SK-N-SH (cell line): ENCODE measurements around the gene ARHGEF39. TPM values are rescaled to one million over a fixed set of nuclear protein-coding genes. Genes with fewer than 3 reads are reported as not detected.

ENCODE experiments used
- CTCF ChIA-PET: fragments of 300-600, 350-600 bp; formaldehyde crosslinking; extraction: SDS; loops from one replicate; lab custom pipeline; 2021; lab: Yijun Ruan, JAX
- POLR2A ChIA-PET: fragments of 350-600 bp; sonication (Branson Sonifier 250); formaldehyde crosslinking; extraction: SDS; loops from one replicate; lab custom pipeline; 2020; ENCODE audit warnings: antibody characterized with exemption, inconsistent platforms; lab: Yijun Ruan, JAX
- DNase-seq: peaks from one replicate; pipeline ENCODE4 v3.0.0; 2012
- H2AFZ ChIP-seq: fragments of 200-600 bp; sonication (generic); 2 replicates; pipeline ENCODE4 v1.8.1; 2016; ENCODE audit warnings: antibody characterized with exemption, mild to moderate bottlenecking, low read depth
- H3F3A ChIP-seq: fragments of 200-600 bp; sonication (generic); replicated peaks from 2 replicates; pipeline ENCODE3; 2016; ENCODE audit warnings: antibody characterized with exemption, mild to moderate bottlenecking; ENCODE audit not compliant: insufficient read depth
- H3K27ac ChIP-seq, 2 experiments: fragments of 200-500 bp in 1 of 2; fragments of 200-600 bp in 1 of 2; sonication (Bioruptor generic) in 1 of 2; sonication (generic), shearing (Covaris generic) in 1 of 2; 2 replicates each; pipeline versions ENCODE4 v1.5.1 to v1.6.1; 2014 to 2016; ENCODE audit warnings: low read depth in 2 of 2, inconsistent platforms in 1 of 2, low read length in 1 of 2, mild to moderate bottlenecking in 1 of 2, mixed read lengths in 1 of 2
- H3K27me3 ChIP-seq: fragments of 200-600 bp; sonication (generic), shearing (Covaris generic); 2 replicates; pipeline ENCODE4 v1.6.1; 2016; ENCODE audit warnings: mixed run types; ENCODE audit not compliant: insufficient read depth
- H3K36me3 ChIP-seq, 2 experiments: fragments of 200-500 bp in 1 of 2; fragments of 200-600 bp in 1 of 2; sonication (Bioruptor generic) in 1 of 2; sonication (generic) in 1 of 2; replicated peaks in 1 of 2; 2 replicates each; pipeline versions ENCODE3 to v1.5.1; 2014 to 2016; ENCODE audit warnings: low read length in 1 of 2, mild to moderate bottlenecking in 1 of 2; ENCODE audit not compliant: insufficient read depth in 2 of 2, control insufficient read depth in 1 of 2
- H3K4me1 ChIP-seq, 2 experiments: fragments of 200-500 bp in 1 of 2; fragments of 200-600 bp in 1 of 2; sonication (Bioruptor generic) in 1 of 2; sonication (generic), shearing (Covaris generic) in 1 of 2; 2 replicates each; pipeline versions ENCODE4 v1.5.1 to v1.6.1; 2014 to 2016; ENCODE audit warnings: low read depth in 1 of 2, low read length in 1 of 2, mixed run types in 1 of 2; ENCODE audit not compliant: insufficient read depth in 2 of 2, control insufficient read depth in 1 of 2
- H3K4me2 ChIP-seq: fragments of 200-600 bp; sonication (generic), shearing (Covaris generic); 2 replicates; pipeline ENCODE4 v1.6.1; 2017; ENCODE audit warnings: mixed run types
- H3K4me3 ChIP-seq, 2 experiments: fragments of 200-500 bp in 1 of 2; fragments of 200-600 bp in 1 of 2; sonication (Bioruptor generic) in 1 of 2; sonication (generic), shearing (Covaris generic) in 1 of 2; 2 replicates each; pipeline versions ENCODE4 v1.5.1 to v1.8.1; 2014 to 2016; ENCODE audit warnings: low read depth in 2 of 2, inconsistent platforms in 1 of 2, low read length in 1 of 2, mild to moderate bottlenecking in 1 of 2, mixed read lengths in 1 of 2, moderate library complexity in 1 of 2
- H3K79me2 ChIP-seq: fragments of 200-600 bp; sonication (generic); 2 replicates; pipeline ENCODE4 v1.8.1; 2017; ENCODE audit warnings: mild to moderate bottlenecking; ENCODE audit not compliant: insufficient read depth
- H3K9ac ChIP-seq: fragments of 200-600 bp; sonication (generic); 2 replicates; pipeline ENCODE4 v1.6.1; 2017; ENCODE audit warnings: mixed run types
- H3K9me2 ChIP-seq: fragments of 200-600 bp; sonication (generic); 2 replicates; pipeline ENCODE4 v1.6.1; 2017; ENCODE audit warnings: mixed run types
- H3K9me3 ChIP-seq: fragments of 200-600 bp; sonication (generic); 2 replicates; pipeline ENCODE4 v1.6.1; 2017; ENCODE audit warnings: mixed run types, mild to moderate bottlenecking, moderate library complexity
- H4K20me1 ChIP-seq: fragments of 200-600 bp; sonication (generic); 2 replicates; pipeline ENCODE4 v1.6.1; 2017; ENCODE audit warnings: mild to moderate bottlenecking, mixed run types; ENCODE audit not compliant: insufficient read depth
- CHD2 ChIP-seq: fragments of 150-350 bp; IDR thresholded peaks from 2 replicates; pipeline ENCODE4 v1.6.1; 2018; ENCODE audit warnings: low read length; ENCODE audit not compliant: partially characterized antibody
- CTCF ChIP-seq: fragments of 200-600 bp; sonication (generic); IDR thresholded peaks from 2 replicates; pipeline ENCODE4 v1.6.1; 2017; ENCODE audit warnings: antibody characterized with exemption, mild to moderate bottlenecking, moderate library complexity
- ELF1 ChIP-seq: IDR thresholded peaks from 2 replicates; pipeline ENCODE4 v1.4.0; 2012
- MXI1 ChIP-seq: IDR thresholded peaks from 2 replicates; pipeline ENCODE4 v1.6.1; 2012; ENCODE audit warnings: mild to moderate bottlenecking, low read depth, low read length, improper control_type of control experiment
- RAD21 ChIP-seq: IDR thresholded peaks from 2 replicates; pipeline ENCODE4 v1.6.1; 2012; ENCODE audit warnings: mild to moderate bottlenecking, low read length
- RCOR1 ChIP-seq: fragments of 150-350 bp; IDR thresholded peaks from 2 replicates; pipeline ENCODE4 v1.6.1; 2017; ENCODE audit warnings: antibody characterized with exemption, low read length
- RXRA ChIP-seq: IDR thresholded peaks from 2 replicates; pipeline ENCODE4 v1.4.0; 2012; ENCODE audit warnings: low read depth, mild to moderate bottlenecking, borderline replicate concordance
- SMC3 ChIP-seq: IDR thresholded peaks from 2 replicates; pipeline ENCODE4 v1.6.1; 2012; ENCODE audit warnings: low read depth, low read length, improper control_type of control experiment
- TEAD4 ChIP-seq: IDR thresholded peaks from 2 replicates; pipeline ENCODE4 v1.4.0; 2012; ENCODE audit warnings: mild to moderate bottlenecking, borderline replicate concordance; ENCODE audit not compliant: insufficient read depth
- USF1 ChIP-seq: IDR thresholded peaks from 2 replicates; pipeline ENCODE4 v1.4.0; 2012; ENCODE audit warnings: low read depth, borderline replicate concordance
- USF2 ChIP-seq: fragments of 150-350 bp; IDR thresholded peaks from 2 replicates; pipeline ENCODE4 v1.6.1; 2017; ENCODE audit warnings: antibody characterized with exemption, low read length, low read depth, borderline replicate concordance
- YY1 ChIP-seq: IDR thresholded peaks from 2 replicates; pipeline ENCODE4 v1.4.0; 2012; ENCODE audit warnings: low read depth, mild to moderate bottlenecking
- ZBTB33 ChIP-seq: IDR thresholded peaks from 2 replicates; pipeline ENCODE4 v1.4.0; 2012; ENCODE audit warnings: low read depth, borderline replicate concordance
- WGBS: methylation state at CpG from one replicate; pipeline ENCODE4 v1.1.6; 2017; ENCODE audit warnings: low lambda C conversion rate; 5-methylcytosine and 5-hydroxymethylcytosine counted together
- polyA plus RNA-seq, 3 experiments: library from polyadenylated mRNA; depleted of rRNA; stranded (reverse); fragments of >200 nt; gene quantifications; 2 replicates each; pipeline ENCODE4 v1.2.3, GENCODE V29; 2012

ARHGEF39 gene
- polyA plus RNA-seq, 1 of the 3 experiments (the other 2 are of a cell fraction), result 4.9 TPM

GRCh38 chr9:35697486-35697885 lies 32.5 kb upstream of the ARHGEF39 start:
- ChIA-PET POLR2A (interaction anchor here (0.8 to 1.1 kb wide), 2 partner anchors 8 to 11 kb away, joined by 3 to 4 read pairs; no protein-coding TSS in a partner anchor), CTCF (interaction anchor here (1.0 to 8.3 kb wide), 13 partner anchors 10 to 366 kb away, joined by 3 to 183 read pairs (median 13); partner anchors contain the start of genes ARHGEF39, CCDC107, CREB3 and RMRP)
- TF ChIP-seq RAD21 (no peak), RCOR1 (no peak), TEAD4 (no peak), RXRA (no peak), ZBTB33 (no peak), ELF1 (no peak), USF1 (no peak)
- Histone ChIP-seq H3K4me1 (no peaks in the 10 kb centered on the region), H3K9ac (no peak overlapping the region), H2AFZ (no peak overlapping the region), H4K20me1 (no peaks in the 10 kb centered on the region), H3K36me3 (peaks cover 42 to 59% of the 10 kb centered on the region in 2 experiments), H3K4me3 (no peak overlapping the region), H3K27me3 (no peaks in the 10 kb centered on the region), H3K79me2 (no peaks in the 10 kb centered on the region), H3K4me2 (no peak overlapping the region), H3K9me3 (no peaks in the 10 kb centered on the region), H3K9me2 (no peaks in the 10 kb centered on the region), H3F3A (peaks cover 52% of the 10 kb centered on the region), H3K27ac (no peak overlapping the region)
- WGBS, result 93% methylated on average over 8 of the region's 14 CpGs
- DNase-seq, result no peak

GRCh38 chr9:35696520-35697215 lies 31.7 kb upstream of the ARHGEF39 start:
- Histone ChIP-seq H2AFZ (no peak overlapping the region), H3K27me3 (no peaks in the 10 kb centered on the region), H3K4me2 (no peak overlapping the region), H3K79me2 (no peaks in the 10 kb centered on the region), H3K9me2 (no peaks in the 10 kb centered on the region), H3F3A (peaks cover 61% of the 10 kb centered on the region), H3K9me3 (no peaks in the 10 kb centered on the region), H3K9ac (no peak overlapping the region), H3K4me3 (no peak overlapping the region; a peak in 1 of 4 replicates), H3K36me3 (peaks cover 35 to 53% of the 10 kb centered on the region in 2 experiments), H4K20me1 (no peaks in the 10 kb centered on the region), H3K27ac (peak overlapping the region in 1 of 2 experiments; percentile 77; a peak in 1 of 4 replicates), H3K4me1 (0 out of 4 replicates have a peak, but pooled peaks cover 0 to 1% of the 10 kb centered on the region in 2 experiments)
- CTCF ChIA-PET, result interaction anchor here (0.9 to 8.3 kb wide), 33 partner anchors 9 to 1032 kb away, joined by 3 to 183 read pairs (median 8); partner anchors contain the start of genes ARHGEF39, CCDC107, CREB3 and GBA2
- POLR2A ChIA-PET, result interaction anchor here (0.7 to 1.2 kb wide), 5 partner anchors 9 to 36 kb away, joined by 3 to 4 read pairs (median 4); partner anchors contain the start of genes CREB3 and TLN1
- WGBS, result 29% methylated on average over 8 of the region's 9 CpGs
- DNase-seq, result peak; percentile 85
- TF ChIP-seq USF2 (no peak), MXI1 (no peak), RXRA (no peak), SMC3 (peak; percentile 47; the same call in 1 of the 2 replicates), CTCF (peak; percentile 86), YY1 (no peak), RAD21 (peak; percentile 55), CHD2 (no peak)
